Measurements from ENCODE around the gene JUNB. TPM values are rescaled to one million over a fixed set of nuclear protein-coding genes. Genes with fewer than 3 reads are reported as not detected.

The JUNB gene
- total and polyA plus RNA-seq, 2 of the 13 experiments (the other 11 are each of a cell fraction or from before 2014, with no cell fraction given), result 7.7 to 8.2 TPM

DNA sequence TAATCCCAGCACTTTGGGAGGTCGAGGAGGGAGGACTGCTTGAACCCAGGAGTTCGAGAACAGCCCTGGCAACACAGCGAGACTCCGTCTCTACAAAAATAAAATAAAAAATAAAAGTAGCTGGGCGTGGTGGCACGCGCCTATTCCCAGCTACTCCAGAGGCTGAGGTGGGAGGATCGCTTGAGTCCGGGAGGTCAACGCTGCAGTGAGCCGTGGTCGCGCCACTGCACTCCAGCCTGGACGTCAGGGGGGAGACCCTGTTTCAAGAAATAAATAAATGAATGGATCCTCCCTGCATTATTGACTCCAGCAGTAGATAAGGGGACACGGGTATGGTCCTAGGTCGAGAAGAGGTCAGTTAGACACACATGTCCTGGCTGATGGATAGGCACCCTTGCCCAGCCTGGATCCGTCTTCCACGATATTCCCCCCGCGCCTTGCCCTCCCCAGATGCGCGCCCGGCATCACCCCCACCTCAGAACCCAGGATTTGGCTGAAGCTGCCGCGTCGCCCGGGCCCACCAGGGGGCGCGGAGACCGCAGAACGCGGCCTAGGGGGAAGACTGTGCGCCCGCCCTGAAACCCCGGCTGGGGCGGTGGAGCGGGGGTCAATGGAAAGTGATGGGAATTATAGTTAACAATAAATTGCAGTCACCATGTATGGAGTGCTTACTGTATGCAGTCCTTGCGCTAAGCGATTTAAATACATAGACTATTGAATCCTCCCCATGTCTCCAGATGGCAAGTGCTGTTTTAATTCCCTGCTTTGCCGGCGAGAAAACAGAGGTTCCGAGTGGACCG, 13.9 kb upstream of the JUNB start (continued):
- TF ChIP-seq ZNF770 (CRISPR knock-in tag; IDR thresholded peaks at IDR 0.05) (peak; percentile 29; the same call in 1 of the 2 replicates), ZNF143 (CRISPR knock-in tag; IDR thresholded peaks at IDR 0.05) (no peak), ZFP90 (CRISPR knock-in tag; IDR thresholded peaks at IDR 0.05; ENCODE audit: borderline replicate concordance) (no peak), ZNF841 (CRISPR knock-in tag; IDR thresholded peaks at IDR 0.05; ENCODE audit: borderline replicate concordance) (no peak), ZMAT5 (CRISPR knock-in tag; IDR thresholded peaks at IDR 0.05; ENCODE audit: borderline replicate concordance, low read depth) (no peak), NFIC (IDR thresholded peaks at IDR 0.05; ENCODE audit: low read length) (no peak), ZNF891 (CRISPR knock-in tag; IDR thresholded peaks at IDR 0.05) (no peak), ZNF383 (CRISPR knock-in tag; IDR thresholded peaks at IDR 0.05; ENCODE audit: borderline replicate concordance) (no peak), ZNF251 (CRISPR knock-in tag; IDR thresholded peaks at IDR 0.05) (no peak), NBN (conservative IDR thresholded peaks at IDR 0.05) (no peak), CHD2 (IDR thresholded peaks at IDR 0.05; ENCODE audit: low read depth, low read length) (no peak), CBX5 (CRISPR knock-in tag; IDR thresholded peaks at IDR 0.05; ENCODE audit: borderline replicate concordance) (no peak), ZNF468 (CRISPR knock-in tag; IDR thresholded peaks at IDR 0.05) (no peak)
- TF ChIP-seq, protein P1, sequence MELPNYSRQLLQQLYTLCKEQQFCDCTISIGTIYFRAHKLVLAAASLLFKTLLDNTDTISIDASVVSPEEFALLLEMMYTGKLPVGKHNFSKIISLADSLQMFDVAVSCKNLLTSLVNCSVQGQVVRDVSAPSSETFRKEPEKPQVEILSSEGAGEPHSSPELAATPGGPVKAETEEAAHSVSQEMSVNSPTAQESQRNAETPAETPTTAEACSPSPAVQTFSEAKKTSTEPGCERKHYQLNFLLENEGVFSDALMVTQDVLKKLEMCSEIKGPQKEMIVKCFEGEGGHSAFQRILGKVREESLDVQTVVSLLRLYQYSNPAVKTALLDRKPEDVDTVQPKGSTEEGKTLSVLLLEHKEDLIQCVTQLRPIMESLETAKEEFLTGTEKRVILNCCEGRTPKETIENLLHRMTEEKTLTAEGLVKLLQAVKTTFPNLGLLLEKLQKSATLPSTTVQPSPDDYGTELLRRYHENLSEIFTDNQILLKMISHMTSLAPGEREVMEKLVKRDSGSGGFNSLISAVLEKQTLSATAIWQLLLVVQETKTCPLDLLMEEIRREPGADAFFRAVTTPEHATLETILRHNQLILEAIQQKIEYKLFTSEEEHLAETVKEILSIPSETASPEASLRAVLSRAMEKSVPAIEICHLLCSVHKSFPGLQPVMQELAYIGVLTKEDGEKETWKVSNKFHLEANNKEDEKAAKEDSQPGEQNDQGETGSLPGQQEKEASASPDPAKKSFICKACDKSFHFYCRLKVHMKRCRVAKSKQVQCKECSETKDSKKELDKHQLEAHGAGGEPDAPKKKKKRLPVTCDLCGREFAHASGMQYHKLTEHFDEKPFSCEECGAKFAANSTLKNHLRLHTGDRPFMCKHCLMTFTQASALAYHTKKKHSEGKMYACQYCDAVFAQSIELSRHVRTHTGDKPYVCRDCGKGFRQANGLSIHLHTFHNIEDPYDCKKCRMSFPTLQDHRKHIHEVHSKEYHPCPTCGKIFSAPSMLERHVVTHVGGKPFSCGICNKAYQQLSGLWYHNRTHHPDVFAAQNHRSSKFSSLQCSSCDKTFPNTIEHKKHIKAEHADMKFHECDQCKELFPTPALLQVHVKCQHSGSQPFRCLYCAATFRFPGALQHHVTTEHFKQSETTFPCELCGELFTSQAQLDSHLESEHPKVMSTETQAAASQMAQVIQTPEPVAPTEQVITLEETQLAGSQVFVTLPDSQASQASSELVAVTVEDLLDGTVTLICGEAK (IDR thresholded peaks at IDR 0.05), result no peak
- TF ChIP-seq, protein P1 (CRISPR knock-in tag; IDR thresholded peaks at IDR 0.05), result no peak
- TF ChIP-seq, protein P2, sequence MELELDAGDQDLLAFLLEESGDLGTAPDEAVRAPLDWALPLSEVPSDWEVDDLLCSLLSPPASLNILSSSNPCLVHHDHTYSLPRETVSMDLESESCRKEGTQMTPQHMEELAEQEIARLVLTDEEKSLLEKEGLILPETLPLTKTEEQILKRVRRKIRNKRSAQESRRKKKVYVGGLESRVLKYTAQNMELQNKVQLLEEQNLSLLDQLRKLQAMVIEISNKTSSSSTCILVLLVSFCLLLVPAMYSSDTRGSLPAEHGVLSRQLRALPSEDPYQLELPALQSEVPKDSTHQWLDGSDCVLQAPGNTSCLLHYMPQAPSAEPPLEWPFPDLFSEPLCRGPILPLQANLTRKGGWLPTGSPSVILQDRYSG (CRISPR knock-in tag; IDR thresholded peaks at IDR 0.05), result no peak
- TF ChIP-seq, protein P3, sequence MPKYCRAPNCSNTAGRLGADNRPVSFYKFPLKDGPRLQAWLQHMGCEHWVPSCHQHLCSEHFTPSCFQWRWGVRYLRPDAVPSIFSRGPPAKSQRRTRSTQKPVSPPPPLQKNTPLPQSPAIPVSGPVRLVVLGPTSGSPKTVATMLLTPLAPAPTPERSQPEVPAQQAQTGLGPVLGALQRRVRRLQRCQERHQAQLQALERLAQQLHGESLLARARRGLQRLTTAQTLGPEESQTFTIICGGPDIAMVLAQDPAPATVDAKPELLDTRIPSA (CRISPR knock-in tag; IDR thresholded peaks at IDR 0.05; ENCODE audit: borderline replicate concordance), result no peak

All from HepG2 (cell line).